CD4-positive, alpha-beta T cell treated with Interleukin-4 for 4 hours (primary cell): ENCODE results near the gene HTR3D.
A peak's percentile ranks its signal among the peaks of the same experiment; 100 is the strongest.
"Not testable (repeated sequence)": the region's sequence is repeated elsewhere in the genome, so short reads cannot be mapped to it uniquely, and the experiment has no call there.

Experiments
- DNase-seq: peaks from one replicate; pipeline ENCODE4 v3.0.0-alpha.2; 2020

Gene HTR3D

DNA sequence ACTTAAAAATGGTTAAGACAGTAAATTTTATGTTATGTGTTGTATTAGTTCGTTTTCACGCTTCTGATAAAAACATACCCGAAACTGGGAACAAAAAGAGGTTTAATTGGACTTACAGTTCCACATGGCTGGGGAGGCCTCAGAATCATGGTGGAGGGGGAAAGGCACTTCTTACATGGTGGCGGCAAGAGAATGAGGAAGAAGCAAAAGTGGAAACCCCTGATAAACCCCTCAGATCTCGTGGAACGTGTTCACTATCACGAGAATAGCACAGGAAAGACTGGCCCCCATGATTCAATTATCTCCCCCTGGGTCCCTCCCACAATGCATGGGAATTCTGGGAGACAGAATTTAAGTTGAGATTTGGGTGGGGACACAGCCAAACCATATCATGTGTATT is 39.6 kb downstream of the HTR3D start:
- not testable (repeated sequence) for DNase-seq

DNA sequence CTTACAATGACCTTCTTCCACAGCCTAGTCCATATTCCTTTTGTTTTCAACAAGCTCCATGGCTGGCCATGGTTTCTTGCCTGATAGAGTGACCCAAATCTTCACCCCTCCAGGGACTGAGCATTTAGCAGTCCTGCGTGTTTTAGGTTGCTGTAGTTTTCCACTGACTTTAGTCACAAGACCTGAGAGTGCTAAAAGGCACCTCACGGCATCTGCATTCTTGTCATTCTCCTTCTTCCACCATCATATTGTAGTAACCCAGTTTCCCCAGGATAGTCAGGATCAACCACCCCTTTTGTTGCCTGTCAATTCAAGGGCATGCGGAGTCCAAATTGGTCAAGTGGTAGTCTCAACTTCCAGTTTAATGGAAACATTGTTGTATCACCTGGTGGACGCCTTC is 42.1 kb downstream of the HTR3D start:
- no peak for DNase-seq

DNA sequence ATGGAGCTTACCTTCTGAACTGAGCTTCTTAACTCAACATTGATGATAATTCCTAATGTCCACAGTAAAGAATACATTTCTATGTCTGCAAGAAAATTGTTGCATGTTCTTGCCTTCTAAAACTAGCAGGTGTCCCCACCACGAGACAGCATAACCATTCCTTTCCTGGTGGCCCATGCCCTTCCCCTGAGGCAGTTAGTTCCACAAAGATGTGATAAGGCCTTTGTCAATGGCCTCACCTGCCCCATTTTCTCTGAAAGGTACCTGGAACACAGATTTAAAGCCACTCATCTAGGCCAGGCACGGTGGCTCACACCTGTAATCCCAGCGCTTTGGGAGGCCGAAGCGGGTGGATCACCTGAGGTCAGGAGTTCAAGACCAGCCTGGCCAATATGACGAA is 44.4 kb downstream of the HTR3D start:
- no peak for DNase-seq

DNA sequence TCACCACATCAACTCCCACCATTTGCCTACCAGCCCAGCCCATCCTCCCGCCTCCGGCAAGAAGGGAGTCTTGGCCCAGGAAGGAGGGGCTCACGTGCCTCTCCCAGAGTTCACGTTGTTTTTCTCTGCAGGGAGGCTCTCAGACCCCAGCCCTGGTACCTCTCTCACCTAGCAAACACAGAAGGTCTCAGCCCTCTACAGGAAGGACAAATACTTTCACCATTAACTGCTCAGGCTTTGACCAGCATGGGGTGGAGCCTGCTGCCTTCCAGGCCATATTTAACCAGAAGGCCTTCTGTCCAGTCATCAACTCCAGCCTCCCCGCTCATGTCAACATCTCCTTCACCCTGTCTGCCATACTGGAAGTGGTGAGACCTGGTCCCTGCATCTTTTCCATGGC is 46.3 kb downstream of the HTR3D start:
- no peak for DNase-seq

DNA sequence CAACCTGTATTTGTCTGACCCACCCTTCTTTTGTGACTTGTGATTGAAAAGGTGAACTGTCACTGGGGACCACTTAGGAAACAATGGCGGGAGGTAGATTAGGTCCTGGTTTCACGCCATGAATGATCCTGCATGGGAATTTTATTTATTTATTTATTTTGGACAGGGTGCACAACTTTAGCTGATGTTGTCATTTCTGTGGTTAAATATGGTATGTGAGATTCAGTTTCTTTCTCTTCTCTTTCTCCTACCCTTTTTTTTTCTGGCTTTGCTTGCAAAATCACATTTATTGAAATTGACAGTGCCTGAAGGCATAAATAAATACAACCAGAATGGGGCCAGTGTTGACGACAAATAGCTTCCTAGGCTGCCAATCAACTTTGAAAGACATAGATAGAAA is 47.3 kb downstream of the HTR3D start:
- DNase-seq, result no peak

DNA sequence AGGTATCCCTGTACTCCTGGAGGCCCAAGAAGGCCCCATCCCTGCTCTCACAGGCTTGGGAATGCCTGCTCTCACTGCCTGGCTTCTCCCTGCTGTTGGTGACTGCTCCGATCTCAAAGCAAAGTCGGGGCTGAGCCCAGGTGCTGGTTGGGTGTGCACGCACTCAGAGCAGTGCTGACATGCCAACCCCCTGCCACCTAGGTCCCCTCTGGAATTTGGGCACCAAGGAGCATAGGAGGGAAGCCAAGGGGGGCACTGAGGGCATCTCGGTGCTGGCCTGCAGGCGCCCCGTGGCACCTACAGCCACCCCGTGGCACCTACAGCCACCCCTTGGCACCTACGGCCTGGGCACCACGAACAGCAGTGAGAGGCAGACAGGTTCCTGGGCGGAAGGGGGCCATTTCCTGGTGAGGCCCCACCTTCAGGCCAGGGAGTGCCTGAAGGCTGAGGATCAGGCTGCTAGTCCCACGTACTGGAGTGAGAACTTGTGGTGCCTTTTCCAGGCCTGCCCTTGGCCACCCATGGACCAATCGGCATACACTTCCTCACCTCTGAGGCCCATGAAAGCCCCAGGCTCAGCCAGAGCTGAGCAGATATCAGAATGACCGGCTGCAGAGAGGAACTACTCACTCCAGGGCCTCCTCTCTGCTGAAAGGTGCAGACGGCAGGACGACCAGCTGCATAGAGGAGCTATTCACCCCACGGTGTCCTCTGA is 49.7 kb downstream of the HTR3D start:
- DNase-seq, result no peak

DNA sequence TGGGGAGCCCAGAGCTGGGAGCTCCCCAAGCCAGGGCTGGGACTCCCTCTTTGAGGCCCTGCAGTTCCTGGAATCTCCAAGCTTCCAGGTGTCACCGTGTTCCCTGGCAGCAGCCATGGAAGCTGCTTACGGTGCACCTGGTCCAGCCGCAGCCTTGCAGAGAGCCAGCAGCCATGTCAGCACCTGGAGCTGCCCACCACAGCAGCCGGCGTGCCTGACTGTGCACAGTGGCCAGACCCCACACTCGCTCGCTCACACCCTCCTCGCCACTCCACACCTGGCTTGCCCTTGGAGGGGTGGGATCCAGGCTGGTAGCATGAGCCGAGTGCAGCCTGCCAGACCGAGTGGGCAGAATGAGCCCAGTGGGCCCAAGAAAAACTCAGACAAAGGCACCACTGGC is 50.5 kb downstream of the HTR3D start:
- no peak for DNase-seq

DNA sequence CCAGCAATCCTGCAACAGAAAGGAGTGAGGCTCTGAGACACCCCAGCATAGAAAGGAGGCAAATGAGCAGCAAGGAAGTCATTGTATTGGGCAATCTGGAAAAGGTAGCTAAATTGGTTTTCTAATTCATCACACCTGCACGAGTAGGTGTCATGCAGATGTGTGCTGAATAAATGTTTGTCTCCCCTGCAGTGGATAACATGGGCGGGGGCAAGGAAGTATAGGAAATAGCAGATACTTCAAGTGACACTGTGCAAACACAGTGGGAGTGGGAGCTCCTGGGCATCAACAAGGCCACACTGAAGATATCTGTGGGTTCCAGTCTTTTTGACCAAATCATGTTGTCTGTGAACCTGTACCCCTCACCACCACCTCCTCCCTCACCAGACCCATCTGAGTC is 50.9 kb downstream of the HTR3D start:
- DNase-seq, result no peak

DNA sequence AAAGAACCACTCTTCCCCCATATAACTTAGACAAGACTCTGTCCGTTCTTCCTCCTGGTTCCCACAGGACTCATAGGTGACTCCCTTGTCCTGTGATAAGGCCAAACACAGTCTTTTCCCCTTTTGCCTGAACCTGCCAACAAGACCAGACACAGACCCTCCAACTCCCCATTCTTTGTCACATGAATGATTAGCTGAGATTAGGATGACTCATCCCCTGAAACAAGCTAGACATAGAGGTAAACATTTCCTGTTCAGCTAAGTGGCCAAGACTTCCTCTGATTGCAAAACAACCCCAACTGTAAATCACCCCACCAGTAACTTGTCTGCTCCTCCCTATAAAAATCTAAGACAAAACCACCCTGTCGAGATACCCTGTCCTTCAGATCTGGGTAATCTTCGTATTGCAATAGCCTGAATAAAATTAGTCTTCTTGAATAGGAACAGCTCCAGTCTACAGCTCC is 53.9 kb downstream of the HTR3D start:
- peak; percentile 1 for DNase-seq
